ENCODE data around the gene CEP95.

CEP95 gene

DNA sequence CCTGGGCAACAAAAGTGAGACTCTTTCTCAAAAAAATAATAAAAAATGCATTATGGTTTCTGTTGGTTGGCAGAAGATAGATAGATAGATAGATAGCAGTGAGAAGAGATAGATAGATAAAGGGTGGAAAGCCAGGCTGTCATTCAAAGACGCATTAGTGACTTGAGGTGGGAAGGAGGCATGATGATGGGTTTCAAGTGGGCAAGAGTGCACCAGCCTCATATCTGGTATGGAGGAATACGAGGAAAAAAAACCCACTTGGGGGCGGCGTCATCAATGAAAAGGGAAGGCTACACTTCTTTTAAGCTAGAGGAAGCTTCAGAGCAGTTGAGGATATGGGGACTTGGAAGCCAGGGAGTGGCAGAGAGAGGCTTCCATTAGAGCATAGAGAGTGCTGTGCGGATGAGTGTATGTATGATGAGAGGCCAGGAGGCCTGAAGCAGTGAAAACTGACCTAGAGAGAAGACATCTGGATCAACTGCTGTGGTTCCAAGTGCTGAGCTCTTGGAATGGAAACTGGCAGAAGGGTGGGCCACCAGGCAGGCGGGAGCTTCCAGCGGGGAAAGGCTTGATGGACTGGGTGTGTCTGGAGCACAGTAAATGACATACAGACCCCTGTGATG, 31.8 kb downstream of the CEP95 start:
- no peak for DNase-seq (ENCODE audit: low read depth)
- H3K4me3 ChIP-seq (replicated peaks; ENCODE audit: low read depth, low read length), result no peak overlapping the region
- TF ChIP-seq CTCF (IDR thresholded peaks at IDR 0.05; ENCODE audit: low read length, missing control alignments), result no peak

DNA sequence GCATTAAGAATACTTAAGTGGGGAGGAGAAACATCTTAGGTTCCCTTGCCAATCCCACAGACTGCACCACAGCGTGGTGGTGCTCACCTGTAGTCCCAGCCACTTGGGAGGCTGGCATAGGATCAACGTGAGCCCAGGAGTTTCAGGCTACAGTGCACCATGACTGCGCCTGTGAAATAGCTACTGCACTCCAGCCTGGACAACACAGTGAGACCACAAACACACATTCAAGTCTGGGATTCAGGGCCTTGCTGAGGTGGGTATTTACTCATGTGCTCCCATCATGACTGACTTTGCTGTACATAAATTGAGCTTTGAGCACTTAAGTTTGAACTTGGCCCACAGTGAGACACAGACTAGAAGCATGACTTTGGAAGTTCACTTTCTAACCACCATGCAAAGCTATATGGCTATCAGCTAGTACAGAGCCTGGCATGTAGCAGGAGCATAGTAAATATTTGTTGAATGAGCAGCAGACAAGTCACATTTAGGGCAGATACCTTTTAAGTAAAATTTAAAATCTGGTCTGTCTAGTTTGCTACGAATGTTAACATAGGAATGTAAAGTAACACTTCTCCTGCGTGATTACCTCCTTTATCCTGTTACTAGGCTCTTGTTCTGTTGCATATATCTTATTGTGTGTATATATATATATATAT, 33.5 kb downstream of the CEP95 start:
- no peak for TF ChIP-seq CTCF (IDR thresholded peaks at IDR 0.05; ENCODE audit: low read length, missing control alignments)
- no peak overlapping the region for H3K4me3 ChIP-seq (replicated peaks; ENCODE audit: low read depth, low read length)
- no peak for DNase-seq (ENCODE audit: low read depth)

GRCh38 chr17:64544742-64545141, 38.0 kb downstream of the CEP95 start:
- no peak overlapping the region for H3K4me3 ChIP-seq (replicated peaks; ENCODE audit: low read depth, low read length)
- DNase-seq (ENCODE audit: low read depth), result no peak
- no peak for TF ChIP-seq CTCF (IDR thresholded peaks at IDR 0.05; ENCODE audit: low read length, missing control alignments)

- no peak for TF ChIP-seq CTCF (IDR thresholded peaks at IDR 0.05; ENCODE audit: low read length, missing control alignments)
- DNase-seq (ENCODE audit: low read depth), result no peak
- no peak overlapping the region for H3K4me3 ChIP-seq (replicated peaks; ENCODE audit: low read depth, low read length)
These were observed 39.9 kb downstream of the CEP95 start for GRCh38 chr17:64546716-64547115.

GRCh38 chr17:64547319-64547718, 40.5 kb downstream of the CEP95 start:
- no peak for TF ChIP-seq CTCF (IDR thresholded peaks at IDR 0.05; ENCODE audit: low read length, missing control alignments)
- H3K4me3 ChIP-seq (replicated peaks; ENCODE audit: low read depth, low read length), result no peak overlapping the region
- DNase-seq (ENCODE audit: low read depth), result no peak

DNA sequence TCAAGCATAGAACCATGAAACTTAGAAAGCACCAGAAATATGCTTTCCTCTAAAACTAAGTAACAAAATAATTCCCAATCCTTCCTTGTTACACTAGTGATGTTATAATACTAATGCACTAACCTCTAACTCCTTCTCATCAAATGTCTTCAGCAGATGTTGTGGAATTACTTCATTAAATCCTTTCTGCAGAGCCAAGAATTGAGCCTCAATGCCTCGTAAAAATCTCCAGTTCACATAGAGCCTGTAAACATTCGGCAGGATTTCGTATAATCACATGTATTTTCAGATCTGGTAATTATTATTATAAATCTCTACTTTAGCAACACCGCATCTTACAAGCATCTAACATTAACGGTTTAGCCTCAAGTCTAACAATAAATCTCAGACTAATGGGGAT, 44.7 kb downstream of the CEP95 start:
- DNase-seq (ENCODE audit: low read depth), result no peak
- H3K4me3 ChIP-seq (replicated peaks; ENCODE audit: low read depth, low read length), result no peak overlapping the region
- TF ChIP-seq CTCF (IDR thresholded peaks at IDR 0.05; ENCODE audit: low read length, missing control alignments), result no peak

All from fibroblast of pulmonary artery (primary cell).